HCT116 (cell line): Measurements from ENCODE around the gene CEBPA. TPM values are rescaled to one million over a fixed set of nuclear protein-coding genes. Genes with fewer than 3 reads are reported as not detected.

Source experiments
- ATAC-seq: fragments of 200-7000 bp; cut with Tn5 transposase; 2 replicates; pipeline ENCODE4 v1.9.1; 2020; ENCODE audit warnings: mild to moderate bottlenecking, moderate library complexity
- BruUV-seq: library from RNA; stranded (reverse); fragments of 400-500 nt; replicated peaks from 2 replicates; lab custom pipeline; 2021; lab: Mats Ljungman, UMichigan
- CTCF ChIA-PET: fragments of 300-600 bp; sonication (Branson Sonifier 250); formaldehyde crosslinking; loops from one replicate; lab custom pipeline; 2021; ENCODE audit warnings: antibody characterized with exemption; lab: Charles Lee
- POLR2A ChIA-PET: fragments of 300-600, 350-600 bp; sonication (Branson Sonifier 250); formaldehyde crosslinking; loops from one replicate; lab custom pipeline; 2021; ENCODE audit warnings: antibody characterized with exemption; lab: Charles Lee
- RAD21 ChIA-PET, 2 experiments: fragments of 300-600 bp; sonication (Branson Sonifier 250); formaldehyde crosslinking; loops; one replicate each; lab custom pipeline; 2023; ENCODE audit warnings: low total read pairs in 2 of 2; ENCODE audit not compliant: uncharacterized antibody in 2 of 2, unreplicated experiment in 2 of 2, low non-redundant PET in 1 of 2; lab: Charles Lee
- DNase-seq: peaks from one replicate; pipeline ENCODE4 v3.0.0-alpha.2; 2010; ENCODE audit warnings: low read depth, low spot score
- H2AFZ ChIP-seq: fragments of 200-600 bp; shearing (Covaris generic), sonication (generic); 2 replicates; pipeline ENCODE4 v1.6.1; 2017; ENCODE audit warnings: low read depth, mixed run types, mixed read lengths, antibody characterized with exemption, low read length; ENCODE audit not compliant: poor library complexity, severe bottlenecking
- H3K27ac ChIP-seq: 2 replicates; pipeline ENCODE4 v1.5.1; 2012; ENCODE audit warnings: low read depth, low read length
- H3K27me3 ChIP-seq: fragments of 200-600 bp; sonication (generic); 2 replicates; pipeline ENCODE4 v1.6.1; 2016; ENCODE audit warnings: mixed run types, low read length, mixed read lengths; ENCODE audit not compliant: insufficient read depth
- H3K36me3 ChIP-seq, 2 experiments: fragments of 200-500 bp in 1 of 2; fragments of 200-600 bp in 1 of 2; sonication (Bioruptor generic) in 1 of 2; sonication (generic) in 1 of 2; 2 replicates each; pipeline versions ENCODE4 v1.5.1 to v1.6.1; 2014 to 2016; ENCODE audit warnings: low read length in 2 of 2, inconsistent platforms in 1 of 2, mixed read lengths in 1 of 2, mixed run types in 1 of 2; ENCODE audit not compliant: insufficient read depth in 2 of 2, control insufficient read depth in 1 of 2
- H3K4me1 ChIP-seq, 2 experiments: fragments of 200-600 bp in 1 of 2; sonication (generic) in 1 of 2; 2 replicates each; pipeline versions ENCODE4 v1.5.1 to v1.6.1; 2012 to 2017; ENCODE audit warnings: low read length in 2 of 2, inconsistent platforms in 1 of 2, mild to moderate bottlenecking in 1 of 2, mixed read lengths in 1 of 2, mixed run types in 1 of 2, moderate library complexity in 1 of 2; ENCODE audit not compliant: insufficient read depth in 2 of 2, control insufficient read depth in 1 of 2
- H3K4me2 ChIP-seq: fragments of 200-600 bp; sonication (generic); 2 replicates; pipeline ENCODE4 v1.6.1; 2017; ENCODE audit warnings: mixed run types, low read length, mixed read lengths
- H3K4me3 ChIP-seq, 2 experiments: fragments of 200-600 bp in 1 of 2; sonication (generic) in 1 of 2; replicated peaks in 1 of 2; 2 replicates each; pipeline ENCODE4 v1.5.1; 2011 to 2016; ENCODE audit warnings: low read length in 2 of 2, control low read depth in 1 of 2, low read depth in 1 of 2, mild to moderate bottlenecking in 1 of 2, mixed read lengths in 1 of 2, mixed run types in 1 of 2
- H3K79me2 ChIP-seq: fragments of 200-600 bp; sonication (generic); 2 replicates; pipeline ENCODE4 v1.6.1; 2017; ENCODE audit warnings: mild to moderate bottlenecking, mixed run types, low read length, moderate library complexity, mixed read lengths; ENCODE audit not compliant: insufficient read depth
- H3K9ac ChIP-seq: fragments of 200-600 bp; sonication (generic); 2 replicates; pipeline ENCODE4 v1.6.1; 2016; ENCODE audit warnings: low read length, mixed read lengths
- H3K9me2 ChIP-seq: fragments of 200-600 bp; sonication (generic), shearing (Covaris generic); 2 replicates; pipeline ENCODE4 v1.6.1; 2017; ENCODE audit warnings: mixed run types, mild to moderate bottlenecking, moderate library complexity; ENCODE audit not compliant: insufficient read depth
- H3K9me3 ChIP-seq, 2 experiments: fragments of 200-500 bp in 1 of 2; fragments of 200-600 bp in 1 of 2; sonication (Bioruptor generic) in 1 of 2; sonication (generic) in 1 of 2; 2 replicates each; pipeline ENCODE4 v1.6.1; 2014 to 2017; ENCODE audit warnings: low read length in 2 of 2, mixed read lengths in 2 of 2, inconsistent platforms in 1 of 2, low read depth in 1 of 2, mild to moderate bottlenecking in 1 of 2, mixed run types in 1 of 2, moderate library complexity in 1 of 2; ENCODE audit not compliant: control insufficient read depth in 1 of 2, insufficient read depth in 1 of 2
- H4K20me1 ChIP-seq: fragments of 200-600 bp; sonication (generic), shearing (Covaris generic); 2 replicates; pipeline ENCODE4 v1.6.1; 2017; ENCODE audit warnings: mixed run types, mild to moderate bottlenecking, moderate library complexity; ENCODE audit not compliant: insufficient read depth
- ATF3 ChIP-seq: IDR thresholded peaks from 2 replicates; pipeline ENCODE4 v1.6.1; 2012
- CBX3 ChIP-seq: IDR thresholded peaks from 2 replicates; pipeline ENCODE4 v1.6.1; 2012; ENCODE audit warnings: low read depth
- CTCF ChIP-seq, 3 experiments: fragments of 200-600 bp in 1 of 3; sonication (generic) in 1 of 3; IDR thresholded peaks in 2 of 3; conservative IDR thresholded peaks in 1 of 3; 2 replicates each; pipeline ENCODE4 v1.5.1; 2012 to 2017; ENCODE audit warnings: low read depth in 2 of 3, low read length in 2 of 3, antibody characterized with exemption in 1 of 3, borderline replicate concordance in 1 of 3, control low read depth in 1 of 3, mild to moderate bottlenecking in 1 of 3, mixed read lengths in 1 of 3, mixed run types in 1 of 3, moderate library complexity in 1 of 3; ENCODE audit not compliant: insufficient read depth in 1 of 3
- EGR1 ChIP-seq: IDR thresholded peaks from 2 replicates; pipeline ENCODE4 v1.6.1; 2012; ENCODE audit warnings: low read depth
- EZH2phosphoT487 ChIP-seq: fragments of 200-600 bp; IDR thresholded peaks from 2 replicates; pipeline ENCODE4 v1.6.1; 2018; ENCODE audit warnings: antibody characterized with exemption, borderline replicate concordance
- FOSL1 ChIP-seq: IDR thresholded peaks from 2 replicates; pipeline ENCODE4 v1.6.1; 2012; ENCODE audit warnings: low read depth
- MAX ChIP-seq: IDR thresholded peaks from 2 replicates; pipeline ENCODE4 v1.6.1; 2012
- POLR2A ChIP-seq: IDR thresholded peaks from 2 replicates; pipeline ENCODE4 v1.7.0; 2011; ENCODE audit warnings: borderline replicate concordance; ENCODE audit not compliant: insufficient read depth, insufficient read length; ENCODE audit errors: extremely low read depth
- SP1 ChIP-seq: IDR thresholded peaks from 2 replicates; pipeline ENCODE4 v1.6.1; 2012; ENCODE audit warnings: low read depth
- YY1 ChIP-seq: IDR thresholded peaks from 2 replicates; pipeline ENCODE4 v1.6.1; 2011; ENCODE audit warnings: low read length, low read depth, moderate library complexity, mild to moderate bottlenecking; ENCODE audit not compliant: insufficient replicate concordance; ENCODE audit errors: extremely low read depth
- ZBTB33 ChIP-seq: IDR thresholded peaks from 2 replicates; pipeline ENCODE4 v1.6.1; 2011; ENCODE audit warnings: mild to moderate bottlenecking, low read length, moderate library complexity; ENCODE audit not compliant: insufficient replicate concordance; ENCODE audit errors: extremely low read depth
- ZNF274 ChIP-seq: fragments of 200-500 bp; sonication (Bioruptor generic); IDR thresholded peaks from 2 replicates; pipeline ENCODE4 v1.6.1; 2014; ENCODE audit warnings: mild to moderate bottlenecking, low read depth, low read length, inconsistent platforms
- intact Hi-C: fragments of 100-400 bp; cut with micrococcal nuclease; formaldehyde crosslinking; loops from 2 replicates; pipeline ENCODE4 v1.10.0; 2022
- total RNA-seq: library from RNA; stranded (reverse); gene quantifications from one replicate; pipeline ENCODE4 v1.2.1, GENCODE V29; 2021; ENCODE audit not compliant: unreplicated experiment

CEBPA gene
- total RNA-seq, 1 experiment from 2014 or later: 7.0 TPM

GRCh38 chr19:33286899-33287298 is 15.4 kb downstream of the CEBPA start:
- intact Hi-C loops: no loop called here
- Histone ChIP-seq H3K9me2 (no peaks in the 10 kb centered on the region), H2AFZ (no peak overlapping the region), H3K4me2 (no peak overlapping the region), H4K20me1 (no peaks in the 10 kb centered on the region), H3K9me3 (no peaks in the 10 kb centered on the region), H3K79me2 (no peaks in the 10 kb centered on the region), H3K27ac (no peak overlapping the region), H3K27me3 (no peaks in the 10 kb centered on the region), H3K9ac (no peak overlapping the region), H3K4me1 (peaks cover 4 to 30% of the 10 kb centered on the region in 2 experiments; a peak in 3 of 4 replicates), H3K4me3 (no peak overlapping the region), H3K36me3 (no peaks in the 10 kb centered on the region)
- ChIA-PET RAD21 (no interaction called here), POLR2A (no interaction called here), CTCF (no interaction called here)
- BruUV-seq: no TSS peak
- TF ChIP-seq SP1 (no peak), CBX3 (no peak), MAX (no peak), EGR1 (no peak), ATF3 (no peak), EZH2phosphoT487 (no peak), CTCF (IDR thresholded peaks at IDR 0.05 in 2 of 3, conservative IDR thresholded peaks at IDR 0.05 in 1 of 3; ENCODE audit: borderline replicate concordance in 1 of 3, insufficient read depth in 1 of 3, low read depth in 2 of 3, low read length in 2 of 3) (no peak), ZBTB33 (no peak), YY1 (no peak), FOSL1 (no peak), POLR2A (no peak), ZNF274 (no peak)
- no peak for ATAC-seq
- DNase-seq: no peak
